ENCODE results near the gene URAD.

The URAD gene

GRCh38 chr13:27963491-27963890 lies 25.0 kb downstream of the URAD start:
- no peak overlapping the region for H3K27ac ChIP-seq (ENCODE audit: low read length)
- TF ChIP-seq, protein P1, sequence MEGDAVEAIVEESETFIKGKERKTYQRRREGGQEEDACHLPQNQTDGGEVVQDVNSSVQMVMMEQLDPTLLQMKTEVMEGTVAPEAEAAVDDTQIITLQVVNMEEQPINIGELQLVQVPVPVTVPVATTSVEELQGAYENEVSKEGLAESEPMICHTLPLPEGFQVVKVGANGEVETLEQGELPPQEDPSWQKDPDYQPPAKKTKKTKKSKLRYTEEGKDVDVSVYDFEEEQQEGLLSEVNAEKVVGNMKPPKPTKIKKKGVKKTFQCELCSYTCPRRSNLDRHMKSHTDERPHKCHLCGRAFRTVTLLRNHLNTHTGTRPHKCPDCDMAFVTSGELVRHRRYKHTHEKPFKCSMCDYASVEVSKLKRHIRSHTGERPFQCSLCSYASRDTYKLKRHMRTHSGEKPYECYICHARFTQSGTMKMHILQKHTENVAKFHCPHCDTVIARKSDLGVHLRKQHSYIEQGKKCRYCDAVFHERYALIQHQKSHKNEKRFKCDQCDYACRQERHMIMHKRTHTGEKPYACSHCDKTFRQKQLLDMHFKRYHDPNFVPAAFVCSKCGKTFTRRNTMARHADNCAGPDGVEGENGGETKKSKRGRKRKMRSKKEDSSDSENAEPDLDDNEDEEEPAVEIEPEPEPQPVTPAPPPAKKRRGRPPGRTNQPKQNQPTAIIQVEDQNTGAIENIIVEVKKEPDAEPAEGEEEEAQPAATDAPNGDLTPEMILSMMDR (IDR thresholded peaks at IDR 0.05; ENCODE audit: borderline replicate concordance, extremely low read depth, low read length, poor library complexity, severe bottlenecking): no peak
- TF ChIP-seq EZH2 (IDR thresholded peaks at IDR 0.05; ENCODE audit: borderline replicate concordance, low read depth, low read length, severe bottlenecking): no peak
- no peak overlapping the region for H2AFZ ChIP-seq (ENCODE audit: low read depth, low read length)
- H3K27me3 ChIP-seq (ENCODE audit: insufficient read depth, low read length, poor library complexity): peaks cover 13% of the 10 kb centered on the region
- ATAC-seq (ENCODE audit: insufficient read depth, low read depth) (no peak), DNase-seq (no peak)
- no peak overlapping the region for H3K9ac ChIP-seq (ENCODE audit: low read depth, low read length)
- no peaks in the 10 kb centered on the region for H3K79me2 ChIP-seq (ENCODE audit: insufficient read depth, low read length)
- H3K9me3 ChIP-seq (ENCODE audit: insufficient read depth, low read length, severe bottlenecking): no peaks in the 10 kb centered on the region
- no peaks in the 10 kb centered on the region for H3K4me1 ChIP-seq (ENCODE audit: insufficient read depth, low read length)
- H3K4me2 ChIP-seq (ENCODE audit: insufficient read depth, low read length): no peak overlapping the region
- H4K20me1 ChIP-seq (ENCODE audit: insufficient read depth, low read length): no peaks in the 10 kb centered on the region
- no peak overlapping the region for H3K4me3 ChIP-seq (ENCODE audit: low read depth in 1 of 2, low read length in 2 of 2)
- no peaks in the 10 kb centered on the region for H3K36me3 ChIP-seq (ENCODE audit: insufficient read depth, low read length)

DNA sequence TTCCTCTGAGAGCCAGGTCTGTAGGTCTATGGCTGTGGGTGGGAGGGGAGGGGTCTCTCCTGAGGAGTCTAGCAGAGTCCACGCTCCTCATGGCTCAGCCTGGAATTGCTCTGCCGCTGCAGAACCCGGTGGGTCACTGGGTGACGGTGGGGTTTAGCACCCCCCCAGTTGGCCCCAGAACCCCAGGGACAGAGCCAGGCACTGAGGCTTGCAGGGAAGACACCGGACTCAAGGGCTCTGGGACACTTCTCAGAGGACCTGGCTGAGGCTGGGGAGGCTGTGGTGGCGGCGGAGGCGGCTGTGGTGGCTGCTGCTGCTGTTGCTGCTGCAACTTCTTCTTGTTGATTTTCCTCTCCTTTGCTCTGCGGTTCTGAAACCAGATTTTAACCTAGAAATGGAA lies 25.5 kb downstream of the URAD start:
- TF ChIP-seq, protein P1 (IDR thresholded peaks at IDR 0.05; ENCODE audit: borderline replicate concordance, extremely low read depth, low read length, poor library complexity, severe bottlenecking): no peak

DNA sequence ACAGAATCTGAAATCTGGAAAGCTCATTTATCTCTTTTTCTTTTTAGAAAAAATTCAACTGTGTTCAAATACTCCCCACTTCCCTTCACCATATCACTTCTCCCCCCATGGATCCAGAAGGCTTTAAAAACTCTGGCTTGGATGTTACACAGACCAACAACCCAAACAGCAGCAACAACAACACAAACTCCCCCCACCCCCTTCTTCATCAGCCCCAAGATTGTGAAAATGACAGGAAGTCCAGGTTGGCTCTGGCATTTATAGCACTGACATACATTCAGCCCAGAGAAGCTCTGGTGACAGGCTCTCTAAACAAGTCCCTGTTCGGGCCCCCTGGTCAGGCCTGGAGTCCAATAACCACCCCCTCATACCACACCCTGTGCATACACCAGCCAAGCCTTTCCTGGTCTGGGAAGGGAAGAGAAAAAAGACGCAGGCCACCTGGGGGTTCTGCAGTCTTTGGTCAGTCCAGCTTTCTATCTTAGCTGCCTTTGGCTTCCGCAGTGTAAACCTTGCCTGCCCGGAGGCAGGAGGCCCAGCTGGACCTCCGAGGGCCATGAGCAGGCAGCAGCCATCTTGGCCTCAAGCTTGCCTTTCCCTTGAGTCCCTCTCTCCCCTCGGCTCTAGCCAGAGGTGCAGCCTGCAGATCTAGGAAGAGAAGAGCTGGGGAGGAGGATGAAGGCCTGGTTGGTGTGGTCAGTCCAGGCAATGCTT lies 26.2 kb downstream of the URAD start:
- no peak for ATAC-seq (ENCODE audit: insufficient read depth, low read depth)

More for the DNA sequence above, 25.5 kb downstream of the URAD start:
- Histone ChIP-seq H3K4me2 (ENCODE audit: insufficient read depth, low read length) (no peak overlapping the region), H3K27me3 (ENCODE audit: insufficient read depth, low read length, poor library complexity) (peaks cover 13% of the 10 kb centered on the region), H3K36me3 (ENCODE audit: insufficient read depth, low read length) (no peaks in the 10 kb centered on the region), H4K20me1 (ENCODE audit: insufficient read depth, low read length) (no peaks in the 10 kb centered on the region), H3K79me2 (ENCODE audit: insufficient read depth, low read length) (no peaks in the 10 kb centered on the region), H3K27ac (ENCODE audit: low read length) (no peak overlapping the region), H3K9ac (ENCODE audit: low read depth, low read length) (no peak overlapping the region), H2AFZ (ENCODE audit: low read depth, low read length) (no peak overlapping the region), H3K9me3 (ENCODE audit: insufficient read depth, low read length, severe bottlenecking) (no peaks in the 10 kb centered on the region), H3K4me1 (ENCODE audit: insufficient read depth, low read length) (no peaks in the 10 kb centered on the region), H3K4me3 (ENCODE audit: low read depth in 1 of 2, low read length in 2 of 2) (no peak overlapping the region)
- ATAC-seq (ENCODE audit: insufficient read depth, low read depth) (no peak), DNase-seq (no peak)

More for the DNA sequence above, 26.2 kb downstream of the URAD start:
- no peaks in the 10 kb centered on the region for H3K36me3 ChIP-seq (ENCODE audit: insufficient read depth, low read length)
- no peak for DNase-seq
- no peaks in the 10 kb centered on the region for H4K20me1 ChIP-seq (ENCODE audit: insufficient read depth, low read length)
- H3K79me2 ChIP-seq (ENCODE audit: insufficient read depth, low read length): no peaks in the 10 kb centered on the region
- no peak overlapping the region for H3K4me3 ChIP-seq (ENCODE audit: low read depth in 1 of 2, low read length in 2 of 2)
- H3K4me2 ChIP-seq (ENCODE audit: insufficient read depth, low read length): no peak overlapping the region
- no peak for TF ChIP-seq EZH2 (IDR thresholded peaks at IDR 0.05; ENCODE audit: borderline replicate concordance, low read depth, low read length, severe bottlenecking)
- TF ChIP-seq, protein P1 (IDR thresholded peaks at IDR 0.05; ENCODE audit: borderline replicate concordance, extremely low read depth, low read length, poor library complexity, severe bottlenecking): no peak
- peaks cover 13% of the 10 kb centered on the region for H3K27me3 ChIP-seq (ENCODE audit: insufficient read depth, low read length, poor library complexity)
- H3K4me1 ChIP-seq (ENCODE audit: insufficient read depth, low read length): no peaks in the 10 kb centered on the region
- no peak overlapping the region for H2AFZ ChIP-seq (ENCODE audit: low read depth, low read length)
- no peaks in the 10 kb centered on the region for H3K9me3 ChIP-seq (ENCODE audit: insufficient read depth, low read length, severe bottlenecking)
- no peak overlapping the region for H3K27ac ChIP-seq (ENCODE audit: low read length)
- H3K9ac ChIP-seq (ENCODE audit: low read depth, low read length): no peak overlapping the region

Measured in DND-41 (cell line).